Suprapubic skin (tissue), 4 donors: Measurements from ENCODE around the gene RAB26.

Source experiments
- CTCF ChIP-seq, 2 donors: fragments of 200-600 bp in 1 of 2; fragments of 450-650 bp in 1 of 2; sonication (generic) in 1 of 2; IDR thresholded peaks; one replicate each; pipeline ENCODE4 v1.5.1; 2016 to 2019; ENCODE audit warnings: antibody characterized with exemption in 2 of 2, mild to moderate bottlenecking in 1 of 2, moderate library complexity in 1 of 2
- EP300 ChIP-seq: sonication (generic); formaldehyde crosslinking; IDR thresholded peaks from one replicate; pipeline ENCODE4 v1.6.1; 2017; ENCODE audit warnings: antibody characterized with exemption
- POLR2A ChIP-seq, 2 donors: fragments of 450-650 bp; IDR thresholded peaks; one replicate each; pipeline ENCODE4 v1.6.1; 2017; ENCODE audit warnings: antibody characterized with exemption in 2 of 2, mild to moderate bottlenecking in 2 of 2, moderate library complexity in 2 of 2
- POLR2AphosphoS5 ChIP-seq, 3 donors: sonication (generic); formaldehyde crosslinking; IDR thresholded peaks; one replicate each; pipeline ENCODE4 v1.6.1; 2017; ENCODE audit warnings: antibody characterized with exemption in 3 of 3

DNA sequence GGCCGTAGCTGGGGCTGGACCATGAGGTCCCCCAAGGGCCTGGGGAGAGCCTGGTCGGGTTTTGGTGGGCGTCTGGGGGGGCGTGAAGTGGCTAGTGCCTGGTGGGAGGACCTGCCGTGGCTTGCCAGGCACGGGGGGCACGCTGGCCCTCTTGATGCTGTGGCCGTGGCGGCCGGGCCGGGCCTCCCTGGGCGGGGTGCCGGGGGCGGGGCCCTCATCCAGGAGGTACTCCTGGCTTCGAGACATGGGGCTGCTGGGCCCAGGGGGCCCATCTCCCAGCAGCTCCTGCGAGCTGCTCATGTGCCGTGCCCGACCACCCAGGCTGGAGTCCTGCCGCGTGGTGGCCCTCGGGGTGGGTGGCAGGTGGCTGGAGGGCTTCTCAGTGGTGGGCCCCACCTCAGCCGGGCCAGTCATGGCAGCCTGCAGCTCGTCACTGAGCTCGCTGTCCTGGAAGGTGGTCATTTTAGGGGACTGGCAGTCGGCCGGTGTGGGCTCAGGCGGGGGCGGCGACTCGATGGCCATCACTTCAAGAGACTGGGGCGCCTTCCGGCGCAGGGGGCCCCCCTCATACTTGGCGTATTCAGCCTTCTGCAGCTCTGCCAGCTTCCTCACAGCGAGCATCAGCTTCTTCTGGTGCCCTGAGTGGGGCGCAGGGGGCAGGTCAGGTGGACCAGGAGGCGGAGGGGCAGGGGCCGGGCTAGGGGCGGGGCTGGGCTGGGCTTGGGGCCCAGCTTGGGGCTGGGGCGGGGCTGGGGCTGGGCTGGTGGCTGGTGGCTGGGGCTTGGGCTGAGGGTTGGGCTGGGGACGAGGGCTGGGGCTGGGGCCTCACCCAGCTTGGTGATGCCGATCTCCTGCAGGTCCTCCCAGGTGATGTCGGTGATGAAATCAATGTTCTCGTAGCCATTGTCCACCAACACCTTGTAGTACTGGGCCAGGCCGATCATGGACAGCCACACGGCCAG lies 32.8 kb downstream of the RAB26 start:
- TF ChIP-seq CTCF (IDR thresholded peaks at IDR 0.05) = no peak
- TF ChIP-seq POLR2A (IDR thresholded peaks at IDR 0.05) = no peak
- TF ChIP-seq POLR2AphosphoS5 (IDR thresholded peaks at IDR 0.05) = no peak
- TF ChIP-seq EP300 = no peak
